ENCODE measurements around the gene ZRANB3.
"Not testable (repeated sequence)": the region's sequence is repeated elsewhere in the genome, so short reads cannot be mapped to it uniquely, and the experiment has no call there.

The ZRANB3 gene

GRCh38 chr2:135490376-135490775, 40.6 kb downstream of the ZRANB3 start:
- no peak for DNase-seq (ENCODE audit: low read depth in 2 of 2)

- DNase-seq (ENCODE audit: low read depth in 2 of 2): no peak
These were observed 45.6 kb downstream of the ZRANB3 start for GRCh38 chr2:135485441-135485840.

GRCh38 chr2:135475128-135475527, 55.9 kb downstream of the ZRANB3 start:
- DNase-seq (ENCODE audit: low read depth in 2 of 2): no peak

- no peak for DNase-seq (ENCODE audit: low read depth in 2 of 2)
These were observed 57.5 kb downstream of the ZRANB3 start for GRCh38 chr2:135473567-135473966.

- no peak for DNase-seq (ENCODE audit: low read depth in 2 of 2)
These were observed 59.9 kb downstream of the ZRANB3 start for GRCh38 chr2:135471106-135471505.

DNA sequence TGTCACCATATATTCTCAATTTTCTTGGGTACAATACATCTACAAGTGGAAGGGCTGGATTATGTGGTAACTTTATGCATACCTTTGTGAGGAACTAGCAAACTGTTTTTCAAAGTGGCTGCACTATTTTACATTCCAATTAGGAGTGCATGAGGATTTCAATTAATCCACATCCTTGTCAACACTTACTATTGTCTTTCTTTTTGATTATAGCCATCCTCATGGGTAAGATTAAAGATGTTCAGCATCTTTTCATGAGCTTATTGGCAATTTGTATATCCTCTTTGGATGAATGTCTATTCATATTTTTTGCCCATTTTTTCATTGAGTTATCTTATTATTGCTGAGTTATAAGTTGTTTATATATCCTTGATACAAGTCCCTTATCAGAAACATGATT, 73.7 kb downstream of the ZRANB3 start:
- DNase-seq (ENCODE audit: low read depth in 2 of 2): no peak

- DNase-seq (ENCODE audit: low read depth in 2 of 2): no peak
These were observed 74.2 kb downstream of the ZRANB3 start for GRCh38 chr2:135456835-135457234.

GRCh38 chr2:135456431-135456830, 74.6 kb downstream of the ZRANB3 start:
- DNase-seq (ENCODE audit: low read depth in 2 of 2): no peak

DNA sequence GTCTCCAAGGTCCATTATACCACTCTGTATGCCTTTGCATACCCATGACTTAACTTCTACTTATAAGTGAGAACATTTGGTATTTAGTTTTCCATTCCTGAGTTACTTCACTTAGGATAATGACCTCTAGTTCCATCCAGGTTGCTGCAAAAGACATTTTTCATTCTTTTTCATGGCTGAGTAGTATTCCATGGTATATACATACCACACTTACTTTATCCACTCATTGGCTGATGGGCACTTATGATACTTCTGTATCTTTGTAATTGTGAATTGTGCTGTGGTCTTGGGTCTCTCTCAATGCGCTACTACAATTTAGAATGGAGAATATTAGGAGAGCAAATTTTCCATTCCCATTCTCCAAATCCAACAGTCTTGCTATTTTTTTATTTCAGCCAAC, 76.4 kb downstream of the ZRANB3 start:
- DNase-seq (ENCODE audit: low read depth in 2 of 2): no peak

DNA sequence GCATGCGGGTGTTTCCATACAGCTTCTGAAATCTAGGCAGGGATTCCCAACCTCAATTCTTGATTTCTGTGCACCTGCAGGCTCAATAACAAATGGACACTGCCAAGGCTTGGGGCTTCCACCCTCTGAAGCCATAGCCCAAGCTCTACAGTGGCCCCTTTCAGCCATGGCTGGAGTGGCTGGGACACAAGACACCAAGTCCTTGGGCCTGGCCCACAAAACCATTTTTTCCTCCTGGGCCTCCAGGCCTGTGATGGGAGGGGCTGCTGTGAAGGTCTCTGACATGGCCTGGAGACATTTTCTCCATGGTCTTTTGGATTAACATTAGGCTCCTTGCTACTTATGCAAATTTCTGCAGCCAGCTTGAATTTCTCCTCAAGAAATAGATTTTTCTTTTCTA, 78.0 kb downstream of the ZRANB3 start:
- DNase-seq (ENCODE audit: low read depth in 2 of 2): not testable (repeated sequence)

- DNase-seq (ENCODE audit: low read depth in 2 of 2): no peak
These were observed 79.1 kb downstream of the ZRANB3 start for GRCh38 chr2:135451966-135452365.

DNA sequence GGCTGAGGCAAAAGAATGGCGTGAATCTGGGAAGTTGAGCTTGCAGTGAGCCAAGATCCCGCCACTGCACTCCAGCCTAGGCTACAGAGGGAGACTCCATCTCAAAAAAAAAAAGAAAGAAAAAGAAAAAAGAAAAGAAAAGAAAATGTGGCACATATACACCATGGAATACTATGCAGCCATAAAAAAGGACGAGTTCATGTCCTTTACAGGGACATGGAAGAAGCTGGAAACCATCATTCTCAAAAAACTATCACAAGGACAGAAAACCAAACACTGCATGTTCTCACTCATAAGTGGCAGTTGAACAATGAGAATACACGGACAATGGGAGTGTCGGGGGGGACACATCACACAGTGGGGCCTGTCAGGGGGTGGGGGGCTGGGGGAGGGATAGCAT, 88.0 kb downstream of the ZRANB3 start:
- DNase-seq (ENCODE audit: low read depth in 2 of 2): not testable (repeated sequence)

GRCh38 chr2:135435155-135435554, 95.9 kb downstream of the ZRANB3 start:
- DNase-seq (ENCODE audit: low read depth in 2 of 2): not testable (repeated sequence)

DNA sequence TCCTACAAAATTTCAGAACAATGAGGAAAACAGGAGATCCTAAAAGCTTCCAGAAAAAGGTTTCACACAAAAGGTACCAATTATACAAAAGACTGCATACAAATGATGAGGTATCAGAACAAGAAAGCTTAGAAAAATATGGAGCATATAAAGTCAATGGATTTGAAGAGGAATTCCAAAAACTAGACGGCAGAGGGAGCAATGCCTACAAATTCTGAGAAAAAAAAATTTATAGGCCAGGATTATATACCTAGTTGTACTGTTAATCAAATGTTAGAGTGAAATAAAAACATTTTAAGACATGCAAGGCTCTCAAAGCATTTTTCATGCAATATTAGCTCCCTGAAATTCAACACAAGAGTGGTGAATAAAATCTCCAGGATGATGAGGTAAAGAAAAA, 106.2 kb downstream of the ZRANB3 start:
- no peak for DNase-seq (ENCODE audit: low read depth in 2 of 2)

- DNase-seq (ENCODE audit: low read depth in 2 of 2): no peak
These were observed 108.1 kb downstream of the ZRANB3 start for GRCh38 chr2:135422898-135423297.

GRCh38 chr2:135411646-135412045, 119.4 kb downstream of the ZRANB3 start:
- DNase-seq (ENCODE audit: low read depth in 2 of 2): no peak

- no peak for DNase-seq (ENCODE audit: low read depth in 2 of 2)
These were observed 121.6 kb downstream of the ZRANB3 start for GRCh38 chr2:135409436-135409835.

- not testable (repeated sequence) for DNase-seq (ENCODE audit: low read depth in 2 of 2)
These were observed 134.8 kb downstream of the ZRANB3 start for GRCh38 chr2:135396259-135396658.

- DNase-seq (ENCODE audit: low read depth in 2 of 2): no peak
These were observed 144.0 kb downstream of the ZRANB3 start for GRCh38 chr2:135386993-135387392.

- no peak for DNase-seq (ENCODE audit: low read depth in 2 of 2)
These were observed 152.4 kb downstream of the ZRANB3 start for GRCh38 chr2:135378591-135378990.

- no peak for DNase-seq (ENCODE audit: low read depth in 2 of 2)
These were observed 157.3 kb downstream of the ZRANB3 start for GRCh38 chr2:135373702-135374101.

DNA sequence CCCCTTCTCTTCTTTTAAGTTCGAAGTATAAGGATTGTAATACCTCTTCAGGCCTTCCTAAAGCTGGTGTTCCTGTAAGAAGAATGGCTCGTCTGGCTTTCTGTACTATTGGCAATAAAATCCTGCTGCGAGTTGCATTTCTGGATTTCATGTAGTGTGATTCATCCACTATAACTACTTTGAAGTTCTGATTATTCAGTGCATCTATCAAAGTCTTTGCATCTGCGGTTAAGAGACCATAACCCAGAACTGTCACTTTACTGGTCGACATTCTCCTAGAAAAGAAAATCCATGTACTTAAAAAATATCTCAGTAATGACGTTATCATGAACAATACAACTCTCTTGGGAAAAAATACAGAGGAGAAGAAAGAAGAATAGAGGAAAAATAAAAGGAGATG, 181.1 kb downstream of the ZRANB3 start:
- no peak for DNase-seq (ENCODE audit: low read depth in 2 of 2)

- DNase-seq (ENCODE audit: low read depth in 2 of 2): not testable (repeated sequence)
These were observed 182.8 kb downstream of the ZRANB3 start for GRCh38 chr2:135348096-135348704.

- DNase-seq (ENCODE audit: low read depth in 2 of 2): no peak
These were observed 193.9 kb downstream of the ZRANB3 start for GRCh38 chr2:135337071-135337470.
